Peyer's patch (tissue), 4 donors: Measurements from ENCODE around the gene DNAH2.

Source experiments
- CTCF ChIP-seq, 6 experiments: fragments of 450-650 bp in 4 of 6; fragments of 200-600 bp in 2 of 6; sonication (generic) in 1 of 6; IDR thresholded peaks; one replicate each; pipeline ENCODE4 v1.5.1; 2017 to 2019; ENCODE audit warnings: antibody characterized with exemption in 6 of 6, mild to moderate bottlenecking in 3 of 6, moderate library complexity in 1 of 6
- POLR2A ChIP-seq, 2 donors: fragments of 450-650 bp; IDR thresholded peaks; one replicate each; pipeline ENCODE4 v1.5.1; 2017; ENCODE audit warnings: antibody characterized with exemption in 2 of 2, mild to moderate bottlenecking in 2 of 2, moderate library complexity in 2 of 2

GRCh38 chr17:7832431-7832830 is 114.9 kb downstream of the DNAH2 start:
- TF ChIP-seq CTCF (IDR thresholded peaks at IDR 0.05), result no peak
- no peak for TF ChIP-seq POLR2A (IDR thresholded peaks at IDR 0.05)
